GM12864 (cell line): ENCODE measurements around the gene ATP8B4.

Experiments used
- DNase-seq: peaks from one replicate; pipeline ENCODE4 v3.0.0-alpha.2; 2011; ENCODE audit warnings: low read depth
- H3K4me3 ChIP-seq: 2 replicates; pipeline ENCODE4 v1.5.1; 2011; ENCODE audit warnings: mild to moderate bottlenecking, low read depth, low read length, control low read depth
- CTCF ChIP-seq: IDR thresholded peaks from 2 replicates; pipeline ENCODE4 v1.5.1; 2011; ENCODE audit warnings: low read depth, mild to moderate bottlenecking, moderate library complexity, low read length, control low read depth, inconsistent platforms; ENCODE audit errors: missing control alignments

Gene ATP8B4

GRCh38 chr15:49868348-49868747 is 250.7 kb downstream of the ATP8B4 start:
- no peak for DNase-seq
- H3K4me3 ChIP-seq = no peak overlapping the region
- no peak for TF ChIP-seq CTCF

GRCh38 chr15:49865925-49866757 is 252.9 kb downstream of the ATP8B4 start:
- H3K4me3 ChIP-seq = no peak overlapping the region
- DNase-seq = no peak
- TF ChIP-seq CTCF = no peak

GRCh38 chr15:49864251-49864650 is 254.8 kb downstream of the ATP8B4 start:
- TF ChIP-seq CTCF = no peak
- DNase-seq = no peak
- no peak overlapping the region for H3K4me3 ChIP-seq

- DNase-seq = no peak
- TF ChIP-seq CTCF = no peak
Measured at GRCh38 chr15:49863431-49864224, 255.4 kb downstream of the ATP8B4 start.

GRCh38 chr15:49860101-49860500 is 258.9 kb downstream of the ATP8B4 start:
- no peak for DNase-seq
- H3K4me3 ChIP-seq = no peak overlapping the region
- TF ChIP-seq CTCF = no peak

More at GRCh38 chr15:49863431-49864224, 255.4 kb downstream of the ATP8B4 start:
- H3K4me3 ChIP-seq = no peak overlapping the region

- no peak for TF ChIP-seq CTCF
- no peak overlapping the region for H3K4me3 ChIP-seq
- no peak for DNase-seq
Measured at GRCh38 chr15:49857496-49858475, 261.2 kb downstream of the ATP8B4 start.
